Measurements from ENCODE around the gene TRIM37. TPM values are rescaled to one million over a fixed set of nuclear protein-coding genes. Genes with fewer than 3 reads are reported as not detected.
"Not testable (repeated sequence)": the region's sequence is repeated elsewhere in the genome, so short reads cannot be mapped to it uniquely, and the experiment has no call there.

The TRIM37 gene
- total and polyA plus RNA-seq, 2 of the 8 experiments (the other 6 are each of a cell fraction or from before 2014, with no cell fraction given) = 38.2 to 57.0 TPM

- H3K4me1 ChIP-seq (replicated peaks in 1 of 4; ENCODE audit: control insufficient read depth in 3 of 4, insufficient read depth in 4 of 4, low read length in 3 of 4); H3K23me2 ChIP-seq (ENCODE audit: low read depth, low read length); H2AK5ac ChIP-seq (ENCODE audit: low read depth, low read length); H4K8ac ChIP-seq (ENCODE audit: extremely low read depth, insufficient read depth, low read length); H4K5ac ChIP-seq (ENCODE audit: insufficient read length, low read depth, low read length); H2BK15ac ChIP-seq (ENCODE audit: low read length); H2BK20ac ChIP-seq (ENCODE audit: low read length); H2AFZ ChIP-seq (ENCODE audit: low read length); H3K9me3 ChIP-seq (ENCODE audit: insufficient read depth in 2 of 2, low read depth in 1 of 2, low read length in 1 of 2); H4K20me1 ChIP-seq (replicated peaks in 1 of 2; ENCODE audit: control insufficient read depth in 1 of 2, insufficient read depth in 2 of 2, low read length in 2 of 2); H2BK12ac ChIP-seq (ENCODE audit: low read depth, low read length); H3K4me2 ChIP-seq (ENCODE audit: insufficient read depth in 1 of 2, low read depth in 2 of 2, low read length in 2 of 2); FAIRE-seq; H2BK5ac ChIP-seq (ENCODE audit: low read depth, low read length); H3K27ac ChIP-seq (ENCODE audit: low read depth, low read length); H3K4ac ChIP-seq (replicated peaks; ENCODE audit: insufficient read length, low read depth, low read length); DNase-seq (ENCODE audit: low read depth in 1 of 2, low spot score in 2 of 2); H3K23ac ChIP-seq (ENCODE audit: insufficient read length); H2BK120ac ChIP-seq (replicated peaks; ENCODE audit: low read depth, low read length); H3K27me3 ChIP-seq (replicated peaks in 1 of 4; ENCODE audit: control insufficient read depth in 3 of 4, extremely low read depth in 1 of 4, insufficient read depth in 3 of 4, low read length in 3 of 4); H3K79me1 ChIP-seq (ENCODE audit: low read depth, low read length); H3K18ac ChIP-seq (ENCODE audit: extremely low read depth, low read length); H3K4me3 ChIP-seq (ENCODE audit: extremely low read depth in 1 of 4, insufficient read depth in 2 of 4, low read depth in 3 of 4, low read length in 4 of 4); H3K56ac ChIP-seq (replicated peaks; ENCODE audit: insufficient read length, low read depth, low read length); H3K9ac ChIP-seq (replicated peaks in 1 of 4; ENCODE audit: extremely low read depth in 1 of 4, low read depth in 3 of 4, low read length in 3 of 4); H4K91ac ChIP-seq (replicated peaks; ENCODE audit: insufficient read length, low read length); H3K14ac ChIP-seq (ENCODE audit: insufficient read length): not testable (repeated sequence)
- 89% methylated on average over 12 of the region's 12 CpGs; no CpG with 5 or more reads in 1 of the 2 experiments for WGBS, 2 experiments (ENCODE audit: extremely low coverage in 1 of 2, insufficient coverage in 1 of 2, insufficient read length in 1 of 2, insufficient replicate concordance in 2 of 2, low coverage in 1 of 2, low lambda C conversion rate in 2 of 2, missing lambda C conversion rate in 1 of 2)
- Histone ChIP-seq H3K79me2 (ENCODE audit: control insufficient read depth in 1 of 2, insufficient read depth in 2 of 2, low read length in 2 of 2) (peaks cover 0 to 33% of the 10 kb centered on the region in 2 experiments; a peak in 2 of 4 replicates), H3K36me3 (ENCODE audit: control insufficient read depth in 2 of 4, insufficient read depth in 4 of 4, low read length in 3 of 4) (peaks cover 3 to 30% (median 6%) of the 10 kb centered on the region in 4 experiments; a peak in 6 of 8 replicates)
- POLR2A ChIA-PET (ENCODE audit: partially characterized antibody) = interaction anchor here (0.6 to 3.9 kb wide), 2 partner anchors 16 to 193 kb away, joined by 3 to 13 read pairs; partner anchors contain the start of gene TRIM37
- CTCF ChIA-PET (ENCODE audit: partially characterized antibody) = interaction anchor here (0.6 kb wide), 1 partner anchor 191 kb away, joined by 3 read pairs; no protein-coding TSS in a partner anchor
Measured at GRCh38 chr17:59090593-59090992, 16.1 kb downstream of the TRIM37 start.

All from H1 (cell line).